ENCODE results near the gene AFF1. TPM values are rescaled to one million over a fixed set of nuclear protein-coding genes. Genes with fewer than 3 reads are reported as not detected.

Gene AFF1
- total and polyA plus RNA-seq, 2 experiments from 2014 or later = 31.9 to 38.7 TPM

GRCh38 chr4:87005690-87006425, 71.0 kb downstream of the AFF1 start:
- Histone ChIP-seq H3K9me3 (ENCODE audit: low read depth) (no peaks in the 10 kb centered on the region), H3K79me2 (peaks cover 70% of the 10 kb centered on the region), H3K27me3 (no peaks in the 10 kb centered on the region), H3K4me1 (ENCODE audit: insufficient read depth) (peaks cover 21% of the 10 kb centered on the region), H3K9me2 (replicated peaks; ENCODE audit: insufficient read depth) (no peaks in the 10 kb centered on the region), H2AFZ (peak overlapping the region; percentile 57), H4K20me1 (ENCODE audit: insufficient read depth, poor library complexity, severe bottlenecking) (peaks cover 3% of the 10 kb centered on the region), H3K4me2 (peak overlapping the region; percentile 78), H3K27ac (peak overlapping the region; percentile 100), H3K4me3 (peak overlapping the region; percentile 96), H3K36me3 (replicated peaks; ENCODE audit: insufficient read depth, low read depth) (no peaks in the 10 kb centered on the region)
- TF ChIP-seq, protein P1, sequence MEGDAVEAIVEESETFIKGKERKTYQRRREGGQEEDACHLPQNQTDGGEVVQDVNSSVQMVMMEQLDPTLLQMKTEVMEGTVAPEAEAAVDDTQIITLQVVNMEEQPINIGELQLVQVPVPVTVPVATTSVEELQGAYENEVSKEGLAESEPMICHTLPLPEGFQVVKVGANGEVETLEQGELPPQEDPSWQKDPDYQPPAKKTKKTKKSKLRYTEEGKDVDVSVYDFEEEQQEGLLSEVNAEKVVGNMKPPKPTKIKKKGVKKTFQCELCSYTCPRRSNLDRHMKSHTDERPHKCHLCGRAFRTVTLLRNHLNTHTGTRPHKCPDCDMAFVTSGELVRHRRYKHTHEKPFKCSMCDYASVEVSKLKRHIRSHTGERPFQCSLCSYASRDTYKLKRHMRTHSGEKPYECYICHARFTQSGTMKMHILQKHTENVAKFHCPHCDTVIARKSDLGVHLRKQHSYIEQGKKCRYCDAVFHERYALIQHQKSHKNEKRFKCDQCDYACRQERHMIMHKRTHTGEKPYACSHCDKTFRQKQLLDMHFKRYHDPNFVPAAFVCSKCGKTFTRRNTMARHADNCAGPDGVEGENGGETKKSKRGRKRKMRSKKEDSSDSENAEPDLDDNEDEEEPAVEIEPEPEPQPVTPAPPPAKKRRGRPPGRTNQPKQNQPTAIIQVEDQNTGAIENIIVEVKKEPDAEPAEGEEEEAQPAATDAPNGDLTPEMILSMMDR (IDR thresholded peaks at IDR 0.05; ENCODE audit: poor library complexity) = no peak
- no peak for TF ChIP-seq EZH2 (IDR thresholded peaks at IDR 0.05; ENCODE audit: borderline replicate concordance)
- no peak for TF ChIP-seq EZH2phosphoT487 (IDR thresholded peaks at IDR 0.05; ENCODE audit: low read depth, severe bottlenecking, unreplicated experiment)
- DNase-seq (ENCODE audit: low spot score) = no peak
- WGBS (ENCODE audit: low lambda C conversion rate, missing lambda C conversion rate) = 32% methylated on average over 16 of the region's 16 CpGs

DNA sequence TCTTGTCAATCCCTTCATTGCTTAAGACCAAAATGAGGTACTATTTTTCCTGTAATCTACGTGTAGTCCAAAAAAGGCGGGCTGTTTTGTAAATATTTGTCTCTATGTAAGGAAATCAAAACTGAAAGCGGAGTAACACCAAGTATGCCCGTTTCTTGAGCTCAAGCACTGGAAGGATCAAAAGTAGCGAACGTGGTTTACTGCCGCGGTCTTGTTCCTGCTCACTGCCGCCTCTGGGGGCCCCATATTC, 71.5 kb downstream of the AFF1 start:
- Histone ChIP-seq H3K4me1 (ENCODE audit: insufficient read depth) (peaks cover 21% of the 10 kb centered on the region), H2AFZ (peak overlapping the region; percentile 57), H4K20me1 (ENCODE audit: insufficient read depth, poor library complexity, severe bottlenecking) (peaks cover 3% of the 10 kb centered on the region), H3K9me2 (replicated peaks; ENCODE audit: insufficient read depth) (no peaks in the 10 kb centered on the region), H3K9me3 (ENCODE audit: low read depth) (no peaks in the 10 kb centered on the region), H3K79me2 (peaks cover 71% of the 10 kb centered on the region), H3K27ac (peak overlapping the region; percentile 100), H3K36me3 (replicated peaks; ENCODE audit: insufficient read depth, low read depth) (no peaks in the 10 kb centered on the region), H3K4me3 (peak overlapping the region; percentile 96), H3K4me2 (peak overlapping the region; percentile 78), H3K27me3 (no peaks in the 10 kb centered on the region)
- 0% methylated on average over 9 of the region's 9 CpGs for WGBS (ENCODE audit: low lambda C conversion rate, missing lambda C conversion rate)
- TF ChIP-seq EZH2 (IDR thresholded peaks at IDR 0.05; ENCODE audit: borderline replicate concordance) (no peak), EZH2phosphoT487 (IDR thresholded peaks at IDR 0.05; ENCODE audit: low read depth, severe bottlenecking, unreplicated experiment) (no peak)
- TF ChIP-seq, protein P1 (IDR thresholded peaks at IDR 0.05; ENCODE audit: poor library complexity) = peak; percentile 30
- no peak for DNase-seq (ENCODE audit: low spot score)

GRCh38 chr4:87006676-87007527, 72.1 kb downstream of the AFF1 start:
- peaks cover 3% of the 10 kb centered on the region for H4K20me1 ChIP-seq (ENCODE audit: insufficient read depth, poor library complexity, severe bottlenecking)
- peak overlapping the region; percentile 78 for H3K4me2 ChIP-seq
- no peaks in the 10 kb centered on the region for H3K27me3 ChIP-seq
- H3K4me1 ChIP-seq (ENCODE audit: insufficient read depth) = peaks cover 21% of the 10 kb centered on the region
- peak overlapping the region; percentile 96 for H3K4me3 ChIP-seq
- peak overlapping the region; percentile 100 for H3K27ac ChIP-seq
- TF ChIP-seq EZH2phosphoT487 (IDR thresholded peaks at IDR 0.05; ENCODE audit: low read depth, severe bottlenecking, unreplicated experiment) = no peak
- TF ChIP-seq, protein P1 (IDR thresholded peaks at IDR 0.05; ENCODE audit: poor library complexity) = no peak
- no peak for TF ChIP-seq EZH2 (IDR thresholded peaks at IDR 0.05; ENCODE audit: borderline replicate concordance)
- no peaks in the 10 kb centered on the region for H3K36me3 ChIP-seq (replicated peaks; ENCODE audit: insufficient read depth, low read depth)
- under 1% methylated on average over 80 of the region's 82 CpGs for WGBS (ENCODE audit: low lambda C conversion rate, missing lambda C conversion rate)
- DNase-seq (ENCODE audit: low spot score) = peak; percentile 95
- peaks cover 66% of the 10 kb centered on the region for H3K79me2 ChIP-seq
- H3K9me3 ChIP-seq (ENCODE audit: low read depth) = no peaks in the 10 kb centered on the region
- H2AFZ ChIP-seq = peak overlapping the region; percentile 57
- no peaks in the 10 kb centered on the region for H3K9me2 ChIP-seq (replicated peaks; ENCODE audit: insufficient read depth)
